K562 (cell line): ENCODE data around the gene AMMECR1. TPM values are rescaled to one million over a fixed set of nuclear protein-coding genes. Genes with fewer than 3 reads are reported as not detected.

Experiments used
- CBX1 ChIP-seq: sonication (generic); IDR thresholded peaks from 2 replicates; pipeline ENCODE4 v1.6.1; 2016; ENCODE audit warnings: antibody characterized with exemption, low read depth, mild to moderate bottlenecking
- CBX8 ChIP-seq: fragments of 200-600 bp; sonication (generic); IDR thresholded peaks from 2 replicates; pipeline ENCODE4 v1.6.1; 2012; ENCODE audit warnings: borderline replicate concordance, mixed run types, low read depth, mild to moderate bottlenecking, moderate library complexity, mixed read lengths, low read length, control low read depth, inconsistent platforms; ENCODE audit not compliant: poor library complexity, severe bottlenecking; ENCODE audit errors: extremely low read depth
- ELF2 ChIP-seq: fragments of 250-450 bp; sonication (Bioruptor Pico); IDR thresholded peaks from 2 replicates; pipeline ENCODE4 v1.5.0; 2021; ENCODE audit warnings: mild to moderate bottlenecking
- FOXJ3 ChIP-seq: sonication (generic); formaldehyde crosslinking; IDR thresholded peaks from 2 replicates; pipeline ENCODE4 v1.4.0; 2020; ENCODE audit warnings: mild to moderate bottlenecking, missing genetic modification reagents
- MCM5 ChIP-seq: fragments of 450-650 bp; IDR thresholded peaks from 2 replicates; pipeline ENCODE4 v1.6.1; 2016; ENCODE audit warnings: low read depth
- MGA ChIP-seq: fragments of 450-650 bp; IDR thresholded peaks from 2 replicates; pipeline ENCODE4 v1.6.1; 2016; ENCODE audit warnings: mild to moderate bottlenecking, moderate library complexity
- PBX2 ChIP-seq, 2 experiments: IDR thresholded peaks in 1 of 2; conservative IDR thresholded peaks in 1 of 2; 2 replicates each; pipeline ENCODE4 v1.6.1; 2016; ENCODE audit warnings: low read depth in 2 of 2, mild to moderate bottlenecking in 1 of 2, missing compliant biosample characterization in 1 of 2, missing genetic modification characterization in 1 of 2, moderate library complexity in 1 of 2
- ZBTB12 ChIP-seq: fragments of 250-450 bp; sonication (Bioruptor Pico); IDR thresholded peaks from 2 replicates; pipeline ENCODE4 v1.4.0; 2020
- polyA plus RNA-seq, 8 experiments: library from polyadenylated mRNA; depleted of rRNA in 4 of 8; stranded (reverse) in 5 of 8; unstranded in 3 of 8; fragments of >200 nt; fragmentation: Nextera tagmentation in 2 of 8; fragmentation: Illumina TruSeq in 1 of 8; extraction: Ambion mirVana in 2 of 8; extraction: Trizol in 1 of 8; gene quantifications; 2 replicates each; pipeline versions ENCODE4 v1.2.1 to v1.2.3, GENCODE V29; 2011 to 2014; ENCODE audit warnings: inconsistent platforms in 1 of 8, missing spikeins in 1 of 8
- total RNA-seq, 7 experiments: library from RNA; depleted of rRNA in 6 of 7; stranded (reverse); fragments of >200 nt in 6 of 7; fragmentation: Illumina TruSeq in 2 of 7; extraction: Trizol in 2 of 7; gene quantifications; 2 replicates each; pipeline versions ENCODE4 v1.2.1 to v1.2.3, GENCODE V29; 2011 to 2021; ENCODE audit warnings: low replicate concordance in 1 of 7
- TF ChIP-seq, protein P1 (sequence below): fragments of 250-450 bp; sonication (Bioruptor Pico); IDR thresholded peaks from 2 replicates; pipeline ENCODE4 v1.8.0; 2022; ENCODE audit warnings: inconsistent platforms, mild to moderate bottlenecking, moderate library complexity, borderline replicate concordance

AMMECR1 gene
- total and polyA plus RNA-seq, 9 of the 15 experiments (the other 6 are each of a cell fraction or from before 2014, with no cell fraction given), result 13.9 to 36.7 (median 23.6) TPM

DNA sequence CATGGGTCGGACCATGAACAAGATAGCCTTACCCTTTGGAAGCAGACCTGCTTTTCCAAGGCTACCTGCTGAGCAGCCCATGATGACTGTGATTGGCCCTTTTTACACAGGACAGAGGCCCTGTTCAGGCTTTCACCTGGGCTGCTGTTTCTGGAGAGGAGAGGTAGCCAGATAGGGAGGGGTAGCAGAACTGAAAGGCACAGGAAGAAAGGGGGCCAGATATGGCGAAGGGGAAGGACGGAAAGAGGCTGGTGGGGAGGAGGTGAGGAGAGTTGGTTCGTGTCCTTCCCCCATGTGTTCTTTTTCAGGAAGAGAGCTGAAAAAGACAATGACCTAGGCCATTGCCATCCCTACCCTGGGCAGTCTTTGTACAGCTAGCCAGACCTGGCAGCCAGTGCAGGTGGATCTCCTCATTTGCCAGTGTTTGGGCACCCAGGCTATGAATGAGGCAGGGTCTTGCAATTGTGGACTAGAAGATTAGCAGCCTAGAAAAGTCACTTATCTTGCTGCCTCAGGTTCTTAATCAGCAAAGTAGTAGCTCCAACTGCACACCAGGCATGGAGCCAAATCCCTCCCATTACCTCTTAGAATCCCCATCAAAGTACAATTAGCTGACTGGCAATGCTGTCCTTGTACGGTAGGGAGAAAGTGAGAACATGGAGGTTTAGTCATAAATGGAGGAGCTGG lies 139.6 kb downstream of the AMMECR1 start (continued):
- TF ChIP-seq MGA (no peak), MCM5 (no peak), FOXJ3 (CRISPR knock-in tag) (no peak), ELF2 (no peak), ZBTB12 (CRISPR knock-in tag) (no peak), CBX8 (no peak), CBX1 (no peak), PBX2 (CRISPR knock-in tag; IDR thresholded peaks at IDR 0.05; ENCODE audit: low read depth) (no peak), PBX2 (tag; conservative IDR thresholded peaks at IDR 0.05; ENCODE audit: low read depth) (no peak)
- TF ChIP-seq, protein P1, sequence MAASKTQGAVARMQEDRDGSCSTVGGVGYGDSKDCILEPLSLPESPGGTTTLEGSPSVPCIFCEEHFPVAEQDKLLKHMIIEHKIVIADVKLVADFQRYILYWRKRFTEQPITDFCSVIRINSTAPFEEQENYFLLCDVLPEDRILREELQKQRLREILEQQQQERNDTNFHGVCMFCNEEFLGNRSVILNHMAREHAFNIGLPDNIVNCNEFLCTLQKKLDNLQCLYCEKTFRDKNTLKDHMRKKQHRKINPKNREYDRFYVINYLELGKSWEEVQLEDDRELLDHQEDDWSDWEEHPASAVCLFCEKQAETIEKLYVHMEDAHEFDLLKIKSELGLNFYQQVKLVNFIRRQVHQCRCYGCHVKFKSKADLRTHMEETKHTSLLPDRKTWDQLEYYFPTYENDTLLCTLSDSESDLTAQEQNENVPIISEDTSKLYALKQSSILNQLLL (CRISPR knock-in tag), result no peak
